ENCODE results near the gene SUPT3H.

DNA sequence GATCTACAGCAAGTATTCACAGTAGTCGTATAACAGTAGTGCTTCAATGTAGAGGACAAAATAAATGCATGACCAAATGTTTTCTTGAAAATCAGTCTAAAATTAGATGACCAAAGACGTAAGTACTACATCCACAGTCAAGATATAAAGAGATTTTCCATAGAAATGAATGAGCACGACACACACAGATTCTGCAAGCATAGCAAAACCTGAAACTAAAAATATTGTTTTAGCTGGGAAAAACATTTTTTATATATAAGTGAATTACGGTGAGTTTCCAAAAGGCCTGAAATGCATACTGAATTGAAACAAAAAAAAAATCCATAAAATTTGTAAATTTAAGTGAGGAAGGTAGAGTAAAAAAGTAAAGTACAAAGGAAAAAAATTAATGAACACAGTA lies 217.4 kb downstream of the SUPT3H start:
- TF ChIP-seq, protein P1, sequence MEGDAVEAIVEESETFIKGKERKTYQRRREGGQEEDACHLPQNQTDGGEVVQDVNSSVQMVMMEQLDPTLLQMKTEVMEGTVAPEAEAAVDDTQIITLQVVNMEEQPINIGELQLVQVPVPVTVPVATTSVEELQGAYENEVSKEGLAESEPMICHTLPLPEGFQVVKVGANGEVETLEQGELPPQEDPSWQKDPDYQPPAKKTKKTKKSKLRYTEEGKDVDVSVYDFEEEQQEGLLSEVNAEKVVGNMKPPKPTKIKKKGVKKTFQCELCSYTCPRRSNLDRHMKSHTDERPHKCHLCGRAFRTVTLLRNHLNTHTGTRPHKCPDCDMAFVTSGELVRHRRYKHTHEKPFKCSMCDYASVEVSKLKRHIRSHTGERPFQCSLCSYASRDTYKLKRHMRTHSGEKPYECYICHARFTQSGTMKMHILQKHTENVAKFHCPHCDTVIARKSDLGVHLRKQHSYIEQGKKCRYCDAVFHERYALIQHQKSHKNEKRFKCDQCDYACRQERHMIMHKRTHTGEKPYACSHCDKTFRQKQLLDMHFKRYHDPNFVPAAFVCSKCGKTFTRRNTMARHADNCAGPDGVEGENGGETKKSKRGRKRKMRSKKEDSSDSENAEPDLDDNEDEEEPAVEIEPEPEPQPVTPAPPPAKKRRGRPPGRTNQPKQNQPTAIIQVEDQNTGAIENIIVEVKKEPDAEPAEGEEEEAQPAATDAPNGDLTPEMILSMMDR (optimal IDR thresholded peaks at IDR 0.05 in 1 of 3, IDR thresholded peaks at IDR 0.05 in 1 of 3, conservative IDR thresholded peaks at IDR 0.05 in 1 of 3; ENCODE audit: extremely low read depth in 1 of 3, insufficient read depth in 2 of 3, low read length in 3 of 3) = no peak
- TF ChIP-seq EZH2 (IDR thresholded peaks at IDR 0.05; ENCODE audit: low read length) = no peak
